Type B pancreatic cell (in vitro differentiated cells): ENCODE data around the gene TMIGD2. TPM values are rescaled to one million over a fixed set of nuclear protein-coding genes. Genes with fewer than 3 reads are reported as not detected.

Source experiments
- total RNA-seq: library from RNA; stranded (reverse); gene quantifications from 2 replicates; pipeline ENCODE4 v1.2.1, GENCODE V29; 2021; ENCODE audit warnings: low replicate concordance

TMIGD2 gene
- total RNA-seq, 1 donor from 2014 or later, result not detected

Other genes starting within 250 kb of the TMIGD2 start
- gene ZBTB7A, start 235.5 kb downstream of the TMIGD2 start, total RNA-seq, result 21.0 and 31.0 TPM in 2 replicates
- 144 TPM in 2 replicates for gene MAP2K2, start 178.3 kb downstream of the TMIGD2 start, total RNA-seq
- gene CREB3L3, start 148.8 kb downstream of the TMIGD2 start, total RNA-seq, result 3.7 and 13.3 TPM in 2 replicates
- 26.7 and 29.2 TPM in 2 replicates for gene SIRT6, start 119.8 kb downstream of the TMIGD2 start, total RNA-seq
- gene ANKRD24, start 119.7 kb downstream of the TMIGD2 start, total RNA-seq, result 0.48 and 1.1 TPM in 2 replicates
- 0.31 and 0.43 TPM in 2 replicates for gene EBI3, start 72.9 kb downstream of the TMIGD2 start, total RNA-seq
- gene YJU2, start 55.3 kb downstream of the TMIGD2 start, total RNA-seq, result 14.3 and 18.5 TPM in 2 replicates
- gene SHD, start 23.1 kb downstream of the TMIGD2 start, total RNA-seq, result 4.9 and 6.1 TPM in 2 replicates
- 4.8 and 26.3 TPM in 2 replicates for gene FSD1, start 2.2 kb upstream of the TMIGD2 start, total RNA-seq
- 42.5 and 96.9 TPM in 2 replicates for gene STAP2, start 36.4 kb upstream of the TMIGD2 start, total RNA-seq
- 43.5 and 43.6 TPM in 2 replicates for gene MPND, start 41.2 kb upstream of the TMIGD2 start, total RNA-seq
- gene SH3GL1, start 98.2 kb upstream of the TMIGD2 start, total RNA-seq, result 74.4 and 87.2 TPM in 2 replicates
- 25.7 and 46.3 TPM in 2 replicates for gene CHAF1A, start 100.3 kb upstream of the TMIGD2 start, total RNA-seq
- gene UBXN6, start 155.4 kb upstream of the TMIGD2 start, total RNA-seq, result 60.8 and 81.5 TPM in 2 replicates
- 45.0 and 77.9 TPM in 2 replicates for gene HDGFL2, start 169.9 kb upstream of the TMIGD2 start, total RNA-seq
- 0.48 TPM in 2 replicates for gene PLIN4, start 216.1 kb upstream of the TMIGD2 start, total RNA-seq
- 1.2 and 4.3 TPM in 2 replicates for gene PLIN5, start 232.8 kb upstream of the TMIGD2 start, total RNA-seq
- gene LRG1, start 237.6 kb upstream of the TMIGD2 start, total RNA-seq, result 0.21 and 1.2 TPM in 2 replicates